Measurements from ENCODE around the gene CDX1.
"Not testable (repeated sequence)": the region's sequence is repeated elsewhere in the genome, so short reads cannot be mapped to it uniquely, and the experiment has no call there.

The CDX1 gene

DNA sequence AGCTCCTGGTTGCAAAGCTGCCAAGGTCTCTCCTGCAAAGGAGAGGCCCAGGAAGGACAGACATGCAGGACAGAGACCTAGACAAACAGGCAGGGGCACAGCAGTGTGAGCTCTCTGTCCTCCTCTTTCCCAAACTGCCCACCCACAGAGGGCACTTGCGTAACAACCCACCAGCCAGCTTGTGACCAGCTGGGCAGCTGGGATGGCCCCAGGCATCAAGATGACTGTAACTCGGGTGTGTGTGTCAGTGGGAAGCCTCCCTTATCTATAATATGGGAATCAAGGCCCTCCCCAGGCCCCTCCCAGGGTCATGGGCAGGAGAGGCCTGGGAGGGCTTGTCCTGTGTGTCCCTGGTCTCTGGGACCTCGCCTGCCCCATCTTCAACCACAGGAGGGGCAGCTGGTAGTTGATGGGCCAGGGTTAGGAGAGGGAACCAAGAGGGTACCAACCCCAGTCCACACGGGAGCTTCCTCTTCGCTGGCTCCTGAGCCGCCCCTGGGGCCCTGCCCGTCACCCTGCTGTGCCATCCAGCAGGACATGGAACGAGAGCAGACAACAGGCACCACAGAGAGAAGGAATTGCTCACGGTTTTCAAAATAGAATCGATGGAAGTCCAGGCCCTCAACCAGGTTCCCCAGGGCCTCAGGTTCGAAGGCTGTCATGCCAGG is 61.2 kb downstream of the CDX1 start:
- Histone ChIP-seq H3K4me3 (no peak overlapping the region), H3K27ac (no peak overlapping the region)
- TF ChIP-seq, protein P1, sequence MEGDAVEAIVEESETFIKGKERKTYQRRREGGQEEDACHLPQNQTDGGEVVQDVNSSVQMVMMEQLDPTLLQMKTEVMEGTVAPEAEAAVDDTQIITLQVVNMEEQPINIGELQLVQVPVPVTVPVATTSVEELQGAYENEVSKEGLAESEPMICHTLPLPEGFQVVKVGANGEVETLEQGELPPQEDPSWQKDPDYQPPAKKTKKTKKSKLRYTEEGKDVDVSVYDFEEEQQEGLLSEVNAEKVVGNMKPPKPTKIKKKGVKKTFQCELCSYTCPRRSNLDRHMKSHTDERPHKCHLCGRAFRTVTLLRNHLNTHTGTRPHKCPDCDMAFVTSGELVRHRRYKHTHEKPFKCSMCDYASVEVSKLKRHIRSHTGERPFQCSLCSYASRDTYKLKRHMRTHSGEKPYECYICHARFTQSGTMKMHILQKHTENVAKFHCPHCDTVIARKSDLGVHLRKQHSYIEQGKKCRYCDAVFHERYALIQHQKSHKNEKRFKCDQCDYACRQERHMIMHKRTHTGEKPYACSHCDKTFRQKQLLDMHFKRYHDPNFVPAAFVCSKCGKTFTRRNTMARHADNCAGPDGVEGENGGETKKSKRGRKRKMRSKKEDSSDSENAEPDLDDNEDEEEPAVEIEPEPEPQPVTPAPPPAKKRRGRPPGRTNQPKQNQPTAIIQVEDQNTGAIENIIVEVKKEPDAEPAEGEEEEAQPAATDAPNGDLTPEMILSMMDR (IDR thresholded peaks at IDR 0.05), result no peak
- DNase-seq (ENCODE audit: low spot score), result no peak

DNA sequence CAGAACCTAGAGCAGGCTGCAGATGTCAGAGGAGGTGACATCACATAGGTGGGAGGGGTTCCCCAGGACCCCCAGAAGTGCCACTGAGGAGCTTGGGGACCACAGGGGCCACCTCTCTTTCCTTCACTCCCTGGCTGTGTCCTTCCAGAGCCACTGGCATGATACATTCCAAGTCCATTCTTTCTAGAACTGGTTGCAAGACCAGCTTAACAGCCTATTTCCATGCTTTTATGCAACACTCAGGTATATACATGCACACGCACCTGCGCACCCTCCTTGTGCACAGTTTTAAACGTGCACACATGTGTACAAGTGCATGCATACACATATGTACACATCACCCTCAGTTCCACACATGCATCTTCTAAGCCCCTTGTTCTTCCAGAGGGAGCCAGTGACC is 63.0 kb downstream of the CDX1 start:
- DNase-seq (ENCODE audit: low spot score), result no peak
- no peak overlapping the region for H3K27ac ChIP-seq
- TF ChIP-seq, protein P1 (IDR thresholded peaks at IDR 0.05), result no peak
- no peak overlapping the region for H3K4me3 ChIP-seq

DNA sequence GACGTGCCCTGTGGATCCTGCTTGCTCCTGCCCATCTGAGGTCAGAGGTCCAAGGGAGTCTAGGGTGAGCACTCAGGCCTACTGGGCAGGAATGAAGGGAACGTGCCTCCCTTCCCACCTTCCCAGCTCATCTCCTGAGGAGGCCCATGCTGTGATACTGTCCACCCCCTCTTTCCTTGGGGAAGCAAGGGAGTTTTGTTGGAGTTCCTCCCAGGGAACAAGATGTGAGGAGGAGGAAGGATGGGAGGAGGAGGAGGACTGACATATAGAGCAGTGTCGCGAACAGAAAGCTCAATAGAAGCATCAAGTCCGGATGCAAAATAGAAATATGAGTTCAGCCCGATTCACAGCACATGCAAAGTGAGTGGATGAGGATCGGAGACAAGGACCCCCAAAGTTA is 64.3 kb downstream of the CDX1 start:
- TF ChIP-seq, protein P1 (IDR thresholded peaks at IDR 0.05), result no peak
- Histone ChIP-seq H3K4me3 (no peak overlapping the region), H3K27ac (no peak overlapping the region)
- no peak for DNase-seq (ENCODE audit: low spot score)

DNA sequence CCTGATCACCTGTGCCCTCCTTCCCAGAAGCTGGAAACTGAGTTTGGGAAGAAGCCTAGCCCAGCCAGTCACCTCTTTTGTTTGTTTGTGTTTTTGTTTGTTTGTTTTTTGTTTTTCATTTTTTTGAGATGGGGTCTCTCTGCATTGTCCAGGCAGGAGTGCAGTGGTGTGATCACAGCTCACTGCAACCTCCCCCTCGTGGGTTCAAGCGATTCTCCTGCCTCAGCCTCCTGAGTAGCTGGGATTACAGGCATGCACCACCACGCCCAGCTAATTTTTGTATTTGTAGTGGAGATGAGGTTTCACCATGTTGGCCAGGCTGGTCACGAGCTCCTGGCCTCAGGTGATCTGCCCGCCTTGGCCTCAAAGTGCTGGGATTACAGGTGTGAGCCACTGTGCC is 67.1 kb downstream of the CDX1 start:
- not testable (repeated sequence) for DNase-seq (ENCODE audit: low spot score); H3K4me3 ChIP-seq; H3K27ac ChIP-seq
